Neural cell (in vitro differentiated cells): Measurements from ENCODE around the gene TPSAB1. TPM values are rescaled to one million over a fixed set of nuclear protein-coding genes. Genes with fewer than 3 reads are reported as not detected.
"Not testable (repeated sequence)": the region's sequence is repeated elsewhere in the genome, so short reads cannot be mapped to it uniquely, and the experiment has no call there.

Source experiments
- H2AFZ ChIP-seq: fragments of 200-600, 300-800 bp; sonication (generic), shearing (Covaris generic); 2 replicates; pipeline ENCODE4 v1.6.0; 2014; ENCODE audit warnings: low read depth, mild to moderate bottlenecking, antibody characterized with exemption, low read length, moderate library complexity
- H3F3A ChIP-seq: fragments of 200-600 bp; shearing (Covaris generic); 2 replicates; pipeline ENCODE4 v1.6.1; 2016; ENCODE audit warnings: mild to moderate bottlenecking, moderate library complexity, mixed read lengths, antibody characterized with exemption, low read length; ENCODE audit not compliant: insufficient read depth, poor library complexity, severe bottlenecking
- H3K27ac ChIP-seq: fragments of 200-600, 300-800 bp; sonication (generic), shearing (Covaris generic); 2 replicates; pipeline ENCODE4 v1.5.1; 2014; ENCODE audit warnings: mild to moderate bottlenecking, low read length, moderate library complexity
- H3K27me3 ChIP-seq: fragments of 300-800, 200-600 bp; sonication (generic), shearing (Covaris generic); 2 replicates; pipeline ENCODE4 v1.6.0; 2014; ENCODE audit warnings: mild to moderate bottlenecking, low read depth, low read length, moderate library complexity; ENCODE audit not compliant: insufficient read depth
- H3K36me3 ChIP-seq: fragments of 300-800, 200-600 bp; sonication (generic), shearing (Covaris generic); 2 replicates; pipeline ENCODE4 v1.5.1; 2014; ENCODE audit warnings: mild to moderate bottlenecking, antibody characterized with exemption, low read length, moderate library complexity; ENCODE audit not compliant: insufficient read depth
- H3K4me2 ChIP-seq: fragments of 300-800, 200-600 bp; sonication (generic), shearing (Covaris generic); 2 replicates; pipeline ENCODE4 v1.6.0; 2014; ENCODE audit warnings: mild to moderate bottlenecking, low read length
- H3K4me3 ChIP-seq: fragments of 300-800, 200-600 bp; sonication (generic), shearing (Covaris generic); 2 replicates; pipeline ENCODE4 v1.5.1; 2014; ENCODE audit warnings: mild to moderate bottlenecking, low read length, moderate library complexity
- H3K79me2 ChIP-seq: fragments of 200-600 bp; shearing (Covaris generic); replicated peaks from 2 replicates; pipeline ENCODE4 v1.6.0; 2014; ENCODE audit warnings: mild to moderate bottlenecking, low read length, moderate library complexity; ENCODE audit not compliant: insufficient read depth
- H3K9ac ChIP-seq: fragments of 300-800, 200-600 bp; sonication (generic), shearing (Covaris generic); 2 replicates; pipeline ENCODE4 v1.6.1; 2016; ENCODE audit warnings: mild to moderate bottlenecking, low read length, mixed read lengths
- H3K9me2 ChIP-seq: fragments of 200-600 bp; shearing (Covaris generic); 2 replicates; pipeline ENCODE4 v1.6.1; 2016; ENCODE audit warnings: mild to moderate bottlenecking, low read length, mixed read lengths; ENCODE audit not compliant: insufficient read depth
- H3K9me3 ChIP-seq: fragments of 200-600, 300-800 bp; sonication (generic), shearing (Covaris generic); 2 replicates; pipeline ENCODE4 v1.6.1; 2016; ENCODE audit warnings: mild to moderate bottlenecking, mixed run types, low read length, moderate library complexity, mixed read lengths
- H4K20me1 ChIP-seq: fragments of 200-600 bp; shearing (Covaris generic); 2 replicates; pipeline ENCODE4 v1.6.1; 2016; ENCODE audit warnings: mild to moderate bottlenecking, mixed run types; ENCODE audit not compliant: insufficient read depth
- CTCF ChIP-seq: fragments of 450-650 bp; IDR thresholded peaks from 2 replicates; pipeline ENCODE4 v1.5.1; 2014; ENCODE audit warnings: antibody characterized with exemption, mild to moderate bottlenecking, moderate library complexity; ENCODE audit not compliant: poor library complexity, severe bottlenecking
- EP300 ChIP-seq: fragments of 450-650 bp; conservative IDR thresholded peaks from 2 replicates; pipeline ENCODE4 v1.6.1; 2014; ENCODE audit warnings: antibody characterized with exemption, mild to moderate bottlenecking, moderate library complexity; ENCODE audit not compliant: poor library complexity, severe bottlenecking
- EZH2 ChIP-seq: fragments of 200-600, 300-800 bp; shearing (Covaris generic), sonication (generic); IDR thresholded peaks from 2 replicates; pipeline ENCODE4 v1.6.1; 2014; ENCODE audit warnings: antibody characterized with exemption, low read length, borderline replicate concordance, mild to moderate bottlenecking; ENCODE audit not compliant: insufficient read depth, poor library complexity, severe bottlenecking
- MXI1 ChIP-seq: fragments of 450-650 bp; conservative IDR thresholded peaks from 2 replicates; pipeline ENCODE4 v1.6.1; 2014; ENCODE audit warnings: antibody characterized with exemption, mild to moderate bottlenecking; ENCODE audit not compliant: poor library complexity, severe bottlenecking
- POLR2AphosphoS5 ChIP-seq: IDR thresholded peaks from 2 replicates; pipeline ENCODE4 v1.6.1; 2012
- RAD21 ChIP-seq: fragments of 450-650 bp; conservative IDR thresholded peaks from 2 replicates; pipeline ENCODE4 v1.6.1; 2014; ENCODE audit warnings: antibody characterized with exemption, mild to moderate bottlenecking, moderate library complexity
- SMC3 ChIP-seq: fragments of 450-650 bp; conservative IDR thresholded peaks from 2 replicates; pipeline ENCODE4 v1.6.1; 2014; ENCODE audit warnings: antibody characterized with exemption, mild to moderate bottlenecking, moderate library complexity; ENCODE audit not compliant: poor library complexity
- TAF1 ChIP-seq: IDR thresholded peaks from 2 replicates; pipeline ENCODE4 v1.6.1; 2012; ENCODE audit warnings: low read depth
- polyA plus RNA-seq: library from polyadenylated mRNA; depleted of rRNA; stranded (reverse); fragments of >200 nt; gene quantifications from 2 replicates; pipeline ENCODE4 v1.2.3, GENCODE V29; 2014
- TF ChIP-seq, protein P1 (sequence below): IDR thresholded peaks from 2 replicates; pipeline ENCODE4 v1.6.1; 2012; ENCODE audit warnings: borderline replicate concordance

The TPSAB1 gene
- polyA plus RNA-seq, 1 donor from 2014 or later, result not detected

GRCh38 chr16:1271380-1271723, 30.8 kb downstream of the TPSAB1 start:
- no peak overlapping the region for H3K4me3 ChIP-seq
- no peaks in the 10 kb centered on the region for H3K27me3 ChIP-seq
- H2AFZ ChIP-seq, result no peak overlapping the region
- no peak overlapping the region for H3K9ac ChIP-seq
- no peak overlapping the region for H3K4me2 ChIP-seq
- no peaks in the 10 kb centered on the region for H4K20me1 ChIP-seq
- H3K9me2 ChIP-seq, result no peaks in the 10 kb centered on the region
- no peaks in the 10 kb centered on the region for H3K36me3 ChIP-seq
- no peaks in the 10 kb centered on the region for H3K79me2 ChIP-seq
- TF ChIP-seq TAF1, result no peak
- no peaks in the 10 kb centered on the region for H3F3A ChIP-seq
- H3K9me3 ChIP-seq, result no peaks in the 10 kb centered on the region
- no peak overlapping the region for H3K27ac ChIP-seq

DNA sequence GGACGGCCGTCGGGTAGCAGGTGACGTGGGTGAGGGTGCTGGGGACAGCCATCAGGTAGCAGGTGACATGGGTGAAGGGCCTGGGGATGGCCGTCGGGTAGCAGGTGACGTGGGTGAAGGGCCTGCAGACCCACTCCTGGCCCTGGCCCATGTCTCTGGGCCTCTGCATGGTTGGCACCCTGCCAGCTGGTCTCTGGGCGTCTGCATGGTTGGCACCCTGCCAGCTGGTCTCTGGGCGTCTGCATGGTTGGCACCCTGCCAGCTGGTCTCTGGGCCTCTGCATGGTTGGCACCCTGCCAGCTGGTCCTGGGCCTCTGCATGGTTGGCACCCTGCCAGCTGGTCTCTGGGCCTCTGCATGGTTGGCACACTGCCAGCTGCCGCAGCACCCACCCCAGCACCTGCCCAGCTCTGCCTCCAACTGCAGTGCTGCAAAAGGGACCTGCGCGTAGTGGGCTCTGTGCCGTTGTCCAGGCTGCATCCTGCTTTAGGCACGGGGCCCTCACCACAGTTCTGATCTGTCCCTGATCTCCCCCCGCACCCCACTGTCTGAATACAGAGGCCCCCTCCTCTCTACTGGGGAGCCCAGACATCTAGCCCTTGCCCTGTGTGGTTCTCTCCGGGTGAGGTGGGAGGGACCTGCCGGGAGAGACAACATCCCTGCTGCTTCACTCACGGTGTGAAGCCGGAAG, 31.4 kb downstream of the TPSAB1 start:
- not testable (repeated sequence) for H2AFZ ChIP-seq

DNA sequence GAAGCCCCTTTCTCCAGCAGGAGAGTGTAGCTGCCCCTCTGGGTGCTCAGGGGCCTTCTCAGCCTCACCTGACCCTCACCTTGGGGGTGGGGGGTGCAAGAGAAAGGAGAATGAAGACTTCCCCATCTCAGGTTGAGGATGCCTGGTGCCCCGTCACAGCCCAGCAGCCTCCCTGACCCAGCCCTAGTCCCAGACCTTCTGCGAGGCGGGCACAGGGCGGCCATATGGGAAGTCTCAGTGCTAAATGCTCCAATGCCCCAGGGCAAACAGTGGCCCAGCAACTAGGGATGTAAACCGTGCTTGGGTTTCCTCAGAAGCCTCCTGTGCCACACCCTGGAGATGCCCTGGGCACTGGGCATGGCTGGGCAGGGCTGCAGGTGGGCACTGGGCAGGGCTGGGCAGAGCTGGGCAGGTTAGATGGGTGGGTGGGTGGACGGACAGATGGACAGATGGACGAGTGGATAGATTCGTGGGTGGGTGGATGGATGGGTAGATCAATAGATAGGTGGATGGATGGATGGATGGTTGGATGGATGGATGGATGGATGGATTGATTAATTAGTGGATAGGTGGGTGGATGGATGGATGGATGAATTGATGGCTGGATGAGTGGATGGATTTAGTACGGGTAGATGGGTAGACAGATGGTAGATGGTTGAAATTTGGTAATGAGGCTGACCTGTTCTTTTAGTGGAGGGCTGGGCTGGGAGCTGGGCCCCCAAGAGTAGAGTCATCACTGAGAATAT, 32.1 kb downstream of the TPSAB1 start:
- H2AFZ ChIP-seq, result no peak overlapping the region

More for the DNA sequence above, 31.4 kb downstream of the TPSAB1 start:
- H4K20me1 ChIP-seq, H3K4me2 ChIP-seq, H3K27me3 ChIP-seq, H3K4me3 ChIP-seq, H3K9me2 ChIP-seq, H3F3A ChIP-seq, H3K36me3 ChIP-seq, H3K27ac ChIP-seq, H3K9me3 ChIP-seq, H3K9ac ChIP-seq, H3K79me2 ChIP-seq: not testable (repeated sequence)

GRCh38 chr16:1273816-1274215, 33.3 kb downstream of the TPSAB1 start:
- H3K9me2 ChIP-seq, result no peaks in the 10 kb centered on the region
- no peak overlapping the region for H3K4me2 ChIP-seq
- H3F3A ChIP-seq, result no peaks in the 10 kb centered on the region
- H4K20me1 ChIP-seq, result no peaks in the 10 kb centered on the region
- TF ChIP-seq POLR2AphosphoS5 (no peak), CTCF (no peak), SMC3 (no peak), TAF1 (no peak), EP300 (no peak), RAD21 (no peak), EZH2 (no peak), MXI1 (no peak)
- TF ChIP-seq, protein P1, sequence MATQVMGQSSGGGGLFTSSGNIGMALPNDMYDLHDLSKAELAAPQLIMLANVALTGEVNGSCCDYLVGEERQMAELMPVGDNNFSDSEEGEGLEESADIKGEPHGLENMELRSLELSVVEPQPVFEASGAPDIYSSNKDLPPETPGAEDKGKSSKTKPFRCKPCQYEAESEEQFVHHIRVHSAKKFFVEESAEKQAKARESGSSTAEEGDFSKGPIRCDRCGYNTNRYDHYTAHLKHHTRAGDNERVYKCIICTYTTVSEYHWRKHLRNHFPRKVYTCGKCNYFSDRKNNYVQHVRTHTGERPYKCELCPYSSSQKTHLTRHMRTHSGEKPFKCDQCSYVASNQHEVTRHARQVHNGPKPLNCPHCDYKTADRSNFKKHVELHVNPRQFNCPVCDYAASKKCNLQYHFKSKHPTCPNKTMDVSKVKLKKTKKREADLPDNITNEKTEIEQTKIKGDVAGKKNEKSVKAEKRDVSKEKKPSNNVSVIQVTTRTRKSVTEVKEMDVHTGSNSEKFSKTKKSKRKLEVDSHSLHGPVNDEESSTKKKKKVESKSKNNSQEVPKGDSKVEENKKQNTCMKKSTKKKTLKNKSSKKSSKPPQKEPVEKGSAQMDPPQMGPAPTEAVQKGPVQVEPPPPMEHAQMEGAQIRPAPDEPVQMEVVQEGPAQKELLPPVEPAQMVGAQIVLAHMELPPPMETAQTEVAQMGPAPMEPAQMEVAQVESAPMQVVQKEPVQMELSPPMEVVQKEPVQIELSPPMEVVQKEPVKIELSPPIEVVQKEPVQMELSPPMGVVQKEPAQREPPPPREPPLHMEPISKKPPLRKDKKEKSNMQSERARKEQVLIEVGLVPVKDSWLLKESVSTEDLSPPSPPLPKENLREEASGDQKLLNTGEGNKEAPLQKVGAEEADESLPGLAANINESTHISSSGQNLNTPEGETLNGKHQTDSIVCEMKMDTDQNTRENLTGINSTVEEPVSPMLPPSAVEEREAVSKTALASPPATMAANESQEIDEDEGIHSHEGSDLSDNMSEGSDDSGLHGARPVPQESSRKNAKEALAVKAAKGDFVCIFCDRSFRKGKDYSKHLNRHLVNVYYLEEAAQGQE, result no peak
- no peak overlapping the region for H2AFZ ChIP-seq
- no peak overlapping the region for H3K27ac ChIP-seq
- no peaks in the 10 kb centered on the region for H3K79me2 ChIP-seq
- H3K9me3 ChIP-seq, result no peaks in the 10 kb centered on the region
- no peak overlapping the region for H3K9ac ChIP-seq
- no peaks in the 10 kb centered on the region for H3K36me3 ChIP-seq
- no peaks in the 10 kb centered on the region for H3K27me3 ChIP-seq
- no peak overlapping the region for H3K4me3 ChIP-seq

More for the DNA sequence above, 32.1 kb downstream of the TPSAB1 start:
- TF ChIP-seq TAF1 (no peak), RAD21 (no peak)
- Histone ChIP-seq H3K79me2 (no peaks in the 10 kb centered on the region), H3K4me3 (no peak overlapping the region), H3K36me3 (no peaks in the 10 kb centered on the region), H4K20me1 (no peaks in the 10 kb centered on the region), H3F3A (no peaks in the 10 kb centered on the region), H3K27me3 (no peaks in the 10 kb centered on the region), H3K4me2 (no peak overlapping the region), H3K9ac (no peak overlapping the region), H3K9me3 (no peaks in the 10 kb centered on the region), H3K9me2 (no peaks in the 10 kb centered on the region), H3K27ac (no peak overlapping the region)
